Measurements from ENCODE around the gene ARMC5.

DNA sequence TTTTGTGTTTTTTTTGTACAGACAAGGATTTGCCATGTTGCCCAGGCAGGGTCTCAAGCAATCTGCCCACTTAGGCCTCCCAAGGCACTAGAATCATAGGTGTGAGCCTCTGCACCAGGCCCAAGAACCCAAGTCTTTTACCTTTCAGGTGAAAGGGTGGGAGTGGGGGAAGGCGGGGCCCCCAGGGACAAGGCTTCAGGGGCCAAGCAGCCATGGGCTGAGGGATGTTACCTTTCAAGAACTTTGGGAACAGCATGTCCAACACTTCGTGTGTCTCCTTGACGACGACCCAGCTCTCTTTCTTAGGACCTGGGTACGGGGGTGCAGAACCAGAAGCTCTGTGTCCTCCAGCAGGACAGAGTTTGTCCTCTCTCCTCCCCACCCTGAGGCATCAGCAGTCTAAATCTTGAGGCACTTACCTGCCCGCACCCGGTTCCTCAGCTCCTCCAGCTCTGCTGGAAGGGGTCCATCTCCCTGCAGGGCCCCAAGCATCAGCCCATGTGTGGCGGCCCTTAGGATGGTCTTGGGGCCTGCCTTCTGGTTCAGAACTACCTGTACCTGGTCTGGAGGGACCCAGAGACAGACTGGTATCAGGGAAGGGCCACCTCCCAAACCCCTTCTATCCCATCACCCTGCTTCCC is 32.6 kb downstream of the ARMC5 start:
- no peak for TF ChIP-seq CTCF (IDR thresholded peaks at IDR 0.05)
- no peak for TF ChIP-seq POLR2A (IDR thresholded peaks at IDR 0.05)
- no peak for TF ChIP-seq EP300 (IDR thresholded peaks at IDR 0.05)
